T-cell (primary cell): ENCODE measurements around the gene ARHGAP45. TPM values are rescaled to one million over a fixed set of nuclear protein-coding genes. Genes with fewer than 3 reads are reported as not detected.

Experiments used
- ATAC-seq, 4 experiments: fragments of 200-7000 bp in 3 of 4; fragments of 150-1000 bp in 1 of 4; cut with Tn5 transposase; replicated peaks in 1 of 4; 1 replicate in 3 of 4; 2 replicates in 1 of 4; pipeline ENCODE4 v1.10.0; 2021; ENCODE audit warnings: moderate library complexity in 3 of 4, mild to moderate bottlenecking in 2 of 4, moderate number of reproducible peaks in 1 of 4
- CTCF ChIA-PET, 2 donors: fragments of 300-600 bp; sonication (Branson Sonifier 250); formaldehyde crosslinking; loops; one replicate each; lab custom pipeline; 2022; ENCODE audit warnings: antibody characterized with exemption in 2 of 2; lab: Charles Lee
- POLR2A ChIA-PET, 2 donors: fragments of 300-600 bp; sonication (Branson Sonifier 250); formaldehyde crosslinking; loops; one replicate each; lab custom pipeline; 2022; ENCODE audit warnings: antibody characterized with exemption in 2 of 2; lab: Charles Lee
- DNase-seq, 35 experiments: peaks; one replicate each; pipeline versions ENCODE4 v3.0.0 to v3.0.0-alpha.2; 2013 to 2023
- H3K27ac ChIP-seq: one replicate; pipeline ENCODE4 v1.5.1; 2013; ENCODE audit warnings: low read length
- H3K27me3 ChIP-seq, 2 experiments: replicated peaks in 1 of 2; 1 replicate in 1 of 2; 2 replicates in 1 of 2; pipeline versions ENCODE4 v1.6.1 to v1.7.0; 2013; ENCODE audit warnings: low read length in 1 of 2, mixed read lengths in 1 of 2; ENCODE audit not compliant: control insufficient read depth in 2 of 2, insufficient read depth in 2 of 2; ENCODE audit errors: extremely low read depth in 1 of 2
- H3K36me3 ChIP-seq, 2 donors: 1 replicate in 1 of 2; 2 replicates in 1 of 2; pipeline versions ENCODE4 v1.6.1 to v1.7.0; 2013; ENCODE audit warnings: low read length in 1 of 2; ENCODE audit not compliant: control insufficient read depth in 2 of 2, insufficient read depth in 1 of 2; ENCODE audit errors: extremely low read depth in 1 of 2
- H3K4me1 ChIP-seq, 2 experiments: 1 replicate in 1 of 2; 2 replicates in 1 of 2; pipeline versions ENCODE4 v1.6.1 to v1.7.0; 2013; ENCODE audit warnings: low read length in 2 of 2, mixed read lengths in 1 of 2; ENCODE audit not compliant: insufficient read depth in 2 of 2, control insufficient read depth in 1 of 2; ENCODE audit errors: extremely low read depth in 1 of 2
- H3K4me3 ChIP-seq, 2 donors: 1 replicate in 1 of 2; 2 replicates in 1 of 2; pipeline versions ENCODE4 v1.5.1 to v1.7.0; 2013; ENCODE audit warnings: mild to moderate bottlenecking in 2 of 2, low read length in 1 of 2, moderate library complexity in 1 of 2; ENCODE audit not compliant: control insufficient read depth in 1 of 2; ENCODE audit errors: extremely low read depth in 1 of 2
- H3K9me3 ChIP-seq: 2 replicates; pipeline ENCODE4 v1.7.0; 2013
- H3K27ac Mint-ChIP-seq, 2 donors: one replicate each; pipeline ENCODE4 v1.8.0; 2020 to 2021; ENCODE audit warnings: mild to moderate bottlenecking in 2 of 2, mixed read lengths in 2 of 2
- H3K27me3 Mint-ChIP-seq, 2 donors: one replicate each; pipeline ENCODE4 v1.8.0; 2021 to 2022; ENCODE audit warnings: mixed read lengths in 2 of 2
- H3K36me3 Mint-ChIP-seq: one replicate; pipeline ENCODE4 v1.8.0; 2021; ENCODE audit warnings: mixed read lengths
- H3K4me1 Mint-ChIP-seq, 3 donors: one replicate each; pipeline ENCODE4 v1.8.0; 2020 to 2022; ENCODE audit warnings: mixed read lengths in 3 of 3, mild to moderate bottlenecking in 1 of 3
- H3K4me3 Mint-ChIP-seq, 3 donors: one replicate each; pipeline ENCODE4 v1.8.0; 2020 to 2022; ENCODE audit warnings: mild to moderate bottlenecking in 3 of 3, mixed read lengths in 3 of 3, moderate library complexity in 3 of 3
- H3K9me3 Mint-ChIP-seq, 3 donors: one replicate each; pipeline ENCODE4 v1.8.0; 2020 to 2022; ENCODE audit warnings: mixed read lengths in 3 of 3
- WGBS: methylation state at CpG from one replicate; pipeline ENCODE4 v1.1.5; 2013; ENCODE audit warnings: missing lambda C conversion rate; ENCODE audit not compliant: insufficient coverage; 5-methylcytosine and 5-hydroxymethylcytosine counted together
- total RNA-seq, 35 experiments: library from RNA in 6 of 35; stranded (reverse) in 6 of 35; fragments of 120-200 nt in 1 of 35; gene quantifications; one replicate each; pipeline versions ENCODE4 v1.2.1 to v1.2.4 and lab custom pipeline; 2013 to 2026

Gene ARHGAP45
- total RNA-seq, 5 donors from 2014 or later (not counting 1 experiment from before 2014, with no cell fraction given): 729 to 1,130 (median 1,073) TPM

DNA sequence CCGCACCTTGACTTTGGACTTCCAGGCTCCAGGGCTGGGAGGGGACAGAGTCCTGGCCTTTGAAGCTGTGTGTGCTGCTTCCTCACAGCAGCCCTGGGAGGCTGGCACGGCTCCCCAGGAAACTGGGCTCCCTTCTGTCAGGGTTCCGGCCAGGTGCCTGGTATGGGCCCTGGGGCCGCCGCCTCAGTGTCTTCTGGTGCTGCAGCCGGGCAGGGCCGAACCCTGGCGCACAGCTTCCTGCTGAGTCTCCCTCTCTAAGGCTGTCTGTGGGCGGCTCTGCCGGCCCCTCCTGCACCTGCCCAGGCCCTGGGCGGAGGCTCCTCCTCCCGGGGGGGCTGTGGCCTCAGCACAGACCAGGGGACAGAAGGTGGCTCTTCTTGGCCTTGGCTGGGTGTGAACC is 69.2 kb downstream of the ARHGAP45 start:
- Histone ChIP-seq H3K4me3 (no peak overlapping the region), H3K4me1 (peaks cover 4 to 43% of the 10 kb centered on the region in 2 experiments), H3K36me3 (peaks cover 2 to 3% of the 10 kb centered on the region in 2 donors), H3K27ac (no peak overlapping the region), H3K9me3 (no peaks in the 10 kb centered on the region), H3K27me3 (no peaks in the 10 kb centered on the region)
- ChIA-PET POLR2A (no interaction called here), CTCF (no interaction called here)
- Mint-ChIP-seq H3K9me3 (peaks cover 0 to 3% (median 0%) of the 10 kb centered on the region in 3 donors), H3K36me3 (peaks cover 12% of the 10 kb centered on the region), H3K4me3 (peak overlapping the region in 1 of 3 donors; percentile 31), H3K27ac (peak overlapping the region in 1 of 2 donors; percentile 81), H3K4me1 (peaks cover 17 to 24% (median 18%) of the 10 kb centered on the region in 3 donors), H3K27me3 (no peaks in the 10 kb centered on the region)
- DNase-seq (no peak), ATAC-seq (no peak)
- WGBS: 35% methylated on average over 10 of the region's 12 CpGs

Other genes starting within 250 kb of the ARHGAP45 start
- gene PLPPR3, start 245.2 kb upstream of the ARHGAP45 start, total RNA-seq: under 1 TPM in 3 of 5 donors, not detected in 2; 0.22 to 0.36 (median 0.26) TPM
- 1 to 10 TPM in 2 of 5 donors, under 1 TPM in 3; 0.20 to 1.2 (median 0.38) TPM for gene AZU1, start 239.3 kb upstream of the ARHGAP45 start, total RNA-seq
- under 1 TPM in 1 of 5 donors, not detected in 4; 0.50 TPM for gene PRTN3, start 226.2 kb upstream of the ARHGAP45 start, total RNA-seq
- gene ELANE, start 214.9 kb upstream of the ARHGAP45 start, total RNA-seq: under 1 TPM in 1 of 5 donors, not detected in 4; 0.83 TPM
- gene CFD, start 207.5 kb upstream of the ARHGAP45 start, total RNA-seq: 10 to 100 TPM in 1 of 5 donors, 1 to 10 TPM in 4; 2.8 to 10.3 (median 5.6) TPM
- gene MED16, start 174.0 kb upstream of the ARHGAP45 start, total RNA-seq: 100 to 1,000 TPM in 1 of 5 donors, 10 to 100 TPM in 4; 55.0 to 105 (median 92.4) TPM
- gene RNU6-9, start 173.7 kb upstream of the ARHGAP45 start, total RNA-seq: not detected
- gene R3HDM4, start 153.9 kb upstream of the ARHGAP45 start, total RNA-seq: 100 to 1,000 TPM; 190 to 252 (median 220) TPM
- gene KISS1R, start 149.8 kb upstream of the ARHGAP45 start, total RNA-seq: 1 to 10 TPM; 1.5 to 4.9 (median 2.8) TPM
- 10 to 100 TPM in 4 of 5 donors, 1 to 10 TPM in 1; 9.8 to 13.2 (median 12.0) TPM for gene ARID3A, start 141.1 kb upstream of the ARHGAP45 start, total RNA-seq
- gene WDR18, start 82.8 kb upstream of the ARHGAP45 start, total RNA-seq: 10 to 100 TPM; 24.6 to 65.9 (median 53.5) TPM
- under 1 TPM in 3 of 5 donors, not detected in 2; 0.07 to 0.44 (median 0.09) TPM for gene GRIN3B, start 66.7 kb upstream of the ARHGAP45 start, total RNA-seq
- 100 to 1,000 TPM; 319 to 423 (median 372) TPM for gene TMEM259, start 46.0 kb upstream of the ARHGAP45 start, total RNA-seq
- gene RNU6-2, start 45.6 kb upstream of the ARHGAP45 start, total RNA-seq: not detected
- gene CNN2, start 40.6 kb upstream of the ARHGAP45 start, total RNA-seq: 100 to 1,000 TPM; 239 to 385 (median 314) TPM
- gene ABCA7, start 27.1 kb upstream of the ARHGAP45 start, total RNA-seq: 100 to 1,000 TPM; 166 to 217 (median 178) TPM
- 100 to 1,000 TPM in 3 of 5 donors, 10 to 100 TPM in 2; 75.7 to 119 (median 101) TPM for gene POLR2E, start 28.2 kb downstream of the ARHGAP45 start, total RNA-seq
- 100 to 1,000 TPM; 139 to 221 (median 196) TPM for gene GPX4, start 36.8 kb downstream of the ARHGAP45 start, total RNA-seq
- gene SBNO2, start 107.1 kb downstream of the ARHGAP45 start, total RNA-seq: 100 to 1,000 TPM in 3 of 5 donors, 10 to 100 TPM in 2; 90.2 to 115 (median 106) TPM
- 100 to 1,000 TPM in 2 of 5 donors, 10 to 100 TPM in 3; 70.2 to 115 (median 99.5) TPM for gene STK11, start 138.6 kb downstream of the ARHGAP45 start, total RNA-seq
- under 1 TPM in 4 of 5 donors, not detected in 1; 0.08 to 0.36 (median 0.23) TPM for gene CBARP, start 170.8 kb downstream of the ARHGAP45 start, total RNA-seq
- 100 to 1,000 TPM; 117 to 233 (median 155) TPM for gene ATP5F1D, start 174.6 kb downstream of the ARHGAP45 start, total RNA-seq
- gene MIDN, start 181.4 kb downstream of the ARHGAP45 start, total RNA-seq: 100 to 1,000 TPM in 1 of 5 donors, 10 to 100 TPM in 4; 54.0 to 161 (median 66.9) TPM
- gene CIRBP, start 202.2 kb downstream of the ARHGAP45 start, total RNA-seq: 100 to 1,000 TPM; 477 to 682 (median 657) TPM
- 10 to 100 TPM; 42.1 to 69.8 (median 60.4) TPM for gene FAM174C, start 208.4 kb downstream of the ARHGAP45 start, total RNA-seq
- gene EFNA2, start 218.7 kb downstream of the ARHGAP45 start, total RNA-seq: under 1 TPM in 1 of 5 donors, not detected in 4; 0.38 TPM